HCT116 (cell line): ENCODE measurements around the gene NBAS. TPM values are rescaled to one million over a fixed set of nuclear protein-coding genes. Genes with fewer than 3 reads are reported as not detected.

Experiments
- ATAC-seq: fragments of 200-7000 bp; cut with Tn5 transposase; 2 replicates; pipeline ENCODE4 v1.9.1; 2020; ENCODE audit warnings: mild to moderate bottlenecking, moderate library complexity
- BruUV-seq: library from RNA; stranded (reverse); fragments of 400-500 nt; replicated peaks from 2 replicates; lab custom pipeline; 2021; lab: Mats Ljungman, UMichigan
- CTCF ChIA-PET: fragments of 300-600 bp; sonication (Branson Sonifier 250); formaldehyde crosslinking; loops from one replicate; lab custom pipeline; 2021; ENCODE audit warnings: antibody characterized with exemption; lab: Charles Lee
- POLR2A ChIA-PET: fragments of 300-600, 350-600 bp; sonication (Branson Sonifier 250); formaldehyde crosslinking; loops from one replicate; lab custom pipeline; 2021; ENCODE audit warnings: antibody characterized with exemption; lab: Charles Lee
- RAD21 ChIA-PET, 2 experiments: fragments of 300-600 bp; sonication (Branson Sonifier 250); formaldehyde crosslinking; loops; one replicate each; lab custom pipeline; 2023; ENCODE audit warnings: low total read pairs in 2 of 2; ENCODE audit not compliant: uncharacterized antibody in 2 of 2, unreplicated experiment in 2 of 2, low non-redundant PET in 1 of 2; lab: Charles Lee
- DNase-seq: peaks from one replicate; pipeline ENCODE4 v3.0.0-alpha.2; 2010; ENCODE audit warnings: low read depth, low spot score
- H2AFZ ChIP-seq: fragments of 200-600 bp; shearing (Covaris generic), sonication (generic); 2 replicates; pipeline ENCODE4 v1.6.1; 2017; ENCODE audit warnings: low read depth, mixed run types, mixed read lengths, antibody characterized with exemption, low read length; ENCODE audit not compliant: poor library complexity, severe bottlenecking
- H3K27ac ChIP-seq: 2 replicates; pipeline ENCODE4 v1.5.1; 2012; ENCODE audit warnings: low read depth, low read length
- H3K27me3 ChIP-seq: fragments of 200-600 bp; sonication (generic); 2 replicates; pipeline ENCODE4 v1.6.1; 2016; ENCODE audit warnings: mixed run types, low read length, mixed read lengths; ENCODE audit not compliant: insufficient read depth
- H3K36me3 ChIP-seq, 2 experiments: fragments of 200-500 bp in 1 of 2; fragments of 200-600 bp in 1 of 2; sonication (Bioruptor generic) in 1 of 2; sonication (generic) in 1 of 2; 2 replicates each; pipeline versions ENCODE4 v1.5.1 to v1.6.1; 2014 to 2016; ENCODE audit warnings: low read length in 2 of 2, inconsistent platforms in 1 of 2, mixed read lengths in 1 of 2, mixed run types in 1 of 2; ENCODE audit not compliant: insufficient read depth in 2 of 2, control insufficient read depth in 1 of 2
- H3K4me1 ChIP-seq, 2 experiments: fragments of 200-600 bp in 1 of 2; sonication (generic) in 1 of 2; 2 replicates each; pipeline versions ENCODE4 v1.5.1 to v1.6.1; 2012 to 2017; ENCODE audit warnings: low read length in 2 of 2, inconsistent platforms in 1 of 2, mild to moderate bottlenecking in 1 of 2, mixed read lengths in 1 of 2, mixed run types in 1 of 2, moderate library complexity in 1 of 2; ENCODE audit not compliant: insufficient read depth in 2 of 2, control insufficient read depth in 1 of 2
- H3K4me2 ChIP-seq: fragments of 200-600 bp; sonication (generic); 2 replicates; pipeline ENCODE4 v1.6.1; 2017; ENCODE audit warnings: mixed run types, low read length, mixed read lengths
- H3K4me3 ChIP-seq, 2 experiments: fragments of 200-600 bp in 1 of 2; sonication (generic) in 1 of 2; replicated peaks in 1 of 2; 2 replicates each; pipeline ENCODE4 v1.5.1; 2011 to 2016; ENCODE audit warnings: low read length in 2 of 2, control low read depth in 1 of 2, low read depth in 1 of 2, mild to moderate bottlenecking in 1 of 2, mixed read lengths in 1 of 2, mixed run types in 1 of 2
- H3K79me2 ChIP-seq: fragments of 200-600 bp; sonication (generic); 2 replicates; pipeline ENCODE4 v1.6.1; 2017; ENCODE audit warnings: mild to moderate bottlenecking, mixed run types, low read length, moderate library complexity, mixed read lengths; ENCODE audit not compliant: insufficient read depth
- H3K9ac ChIP-seq: fragments of 200-600 bp; sonication (generic); 2 replicates; pipeline ENCODE4 v1.6.1; 2016; ENCODE audit warnings: low read length, mixed read lengths
- H3K9me2 ChIP-seq: fragments of 200-600 bp; sonication (generic), shearing (Covaris generic); 2 replicates; pipeline ENCODE4 v1.6.1; 2017; ENCODE audit warnings: mixed run types, mild to moderate bottlenecking, moderate library complexity; ENCODE audit not compliant: insufficient read depth
- H3K9me3 ChIP-seq, 2 experiments: fragments of 200-500 bp in 1 of 2; fragments of 200-600 bp in 1 of 2; sonication (Bioruptor generic) in 1 of 2; sonication (generic) in 1 of 2; 2 replicates each; pipeline ENCODE4 v1.6.1; 2014 to 2017; ENCODE audit warnings: low read length in 2 of 2, mixed read lengths in 2 of 2, inconsistent platforms in 1 of 2, low read depth in 1 of 2, mild to moderate bottlenecking in 1 of 2, mixed run types in 1 of 2, moderate library complexity in 1 of 2; ENCODE audit not compliant: control insufficient read depth in 1 of 2, insufficient read depth in 1 of 2
- H4K20me1 ChIP-seq: fragments of 200-600 bp; sonication (generic), shearing (Covaris generic); 2 replicates; pipeline ENCODE4 v1.6.1; 2017; ENCODE audit warnings: mixed run types, mild to moderate bottlenecking, moderate library complexity; ENCODE audit not compliant: insufficient read depth
- CBX3 ChIP-seq: IDR thresholded peaks from 2 replicates; pipeline ENCODE4 v1.6.1; 2012; ENCODE audit warnings: low read depth
- EGR1 ChIP-seq: IDR thresholded peaks from 2 replicates; pipeline ENCODE4 v1.6.1; 2012; ENCODE audit warnings: low read depth
- ELF1 ChIP-seq: IDR thresholded peaks from 2 replicates; pipeline ENCODE4 v1.6.1; 2012; ENCODE audit warnings: low read depth, borderline replicate concordance
- EZH2 ChIP-seq: fragments of 200-600 bp; sonication (generic); IDR thresholded peaks from 2 replicates; pipeline ENCODE4 v1.6.1; 2017; ENCODE audit warnings: antibody characterized with exemption, mixed run types
- FOSL1 ChIP-seq: IDR thresholded peaks from 2 replicates; pipeline ENCODE4 v1.6.1; 2012; ENCODE audit warnings: low read depth
- MAX ChIP-seq: IDR thresholded peaks from 2 replicates; pipeline ENCODE4 v1.6.1; 2012
- SRF ChIP-seq: IDR thresholded peaks from 2 replicates; pipeline ENCODE4 v1.6.1; 2012; ENCODE audit warnings: low read depth
- YY1 ChIP-seq: IDR thresholded peaks from 2 replicates; pipeline ENCODE4 v1.6.1; 2011; ENCODE audit warnings: low read length, low read depth, moderate library complexity, mild to moderate bottlenecking; ENCODE audit not compliant: insufficient replicate concordance; ENCODE audit errors: extremely low read depth
- ZBTB33 ChIP-seq: IDR thresholded peaks from 2 replicates; pipeline ENCODE4 v1.6.1; 2011; ENCODE audit warnings: mild to moderate bottlenecking, low read length, moderate library complexity; ENCODE audit not compliant: insufficient replicate concordance; ENCODE audit errors: extremely low read depth
- intact Hi-C: fragments of 100-400 bp; cut with micrococcal nuclease; formaldehyde crosslinking; loops from 2 replicates; pipeline ENCODE4 v1.10.0; 2022
- total RNA-seq: library from RNA; stranded (reverse); gene quantifications from one replicate; pipeline ENCODE4 v1.2.1, GENCODE V29; 2021; ENCODE audit not compliant: unreplicated experiment

The NBAS gene
- total RNA-seq, 1 experiment from 2014 or later: 32.8 TPM

GRCh38 chr2:15152382-15152781 is 408.8 kb downstream of the NBAS start:
- ChIA-PET CTCF (no interaction called here), RAD21 (no interaction called here), POLR2A (no interaction called here)
- H3K27me3 ChIP-seq: no peaks in the 10 kb centered on the region; the same call in 1 of the 2 replicates
- intact Hi-C loops: no loop called here
- H4K20me1 ChIP-seq: no peaks in the 10 kb centered on the region
- no peak for DNase-seq
- ATAC-seq: no peak
- TF ChIP-seq CBX3 (no peak), EGR1 (no peak), FOSL1 (no peak), ELF1 (no peak), SRF (no peak), MAX (no peak), ZBTB33 (no peak), YY1 (no peak), EZH2 (no peak)
- H2AFZ ChIP-seq: no peak overlapping the region
- H3K36me3 ChIP-seq: no peaks in the 10 kb centered on the region
- no peaks in the 10 kb centered on the region for H3K4me1 ChIP-seq
- no peaks in the 10 kb centered on the region for H3K9me3 ChIP-seq
- H3K4me2 ChIP-seq: no peak overlapping the region
- H3K4me3 ChIP-seq: no peak overlapping the region
- H3K9me2 ChIP-seq: no peaks in the 10 kb centered on the region
- no peak overlapping the region for H3K9ac ChIP-seq
- no peaks in the 10 kb centered on the region for H3K79me2 ChIP-seq
- no peak overlapping the region for H3K27ac ChIP-seq
- BruUV-seq: no TSS peak
